GM18907 (cell line): ENCODE measurements around the gene ZNF689.
"Not testable (repeated sequence)": the region's sequence is repeated elsewhere in the genome, so short reads cannot be mapped to it uniquely, and the experiment has no call there.

Source experiments
- ATAC-seq: cut with Tn5 transposase; IDR thresholded peaks from one replicate; pipeline ENCODE4 v1.9.1; 2021; ENCODE audit warnings: mild to moderate bottlenecking, moderate library complexity; ENCODE audit not compliant: unreplicated experiment

Gene ZNF689

DNA sequence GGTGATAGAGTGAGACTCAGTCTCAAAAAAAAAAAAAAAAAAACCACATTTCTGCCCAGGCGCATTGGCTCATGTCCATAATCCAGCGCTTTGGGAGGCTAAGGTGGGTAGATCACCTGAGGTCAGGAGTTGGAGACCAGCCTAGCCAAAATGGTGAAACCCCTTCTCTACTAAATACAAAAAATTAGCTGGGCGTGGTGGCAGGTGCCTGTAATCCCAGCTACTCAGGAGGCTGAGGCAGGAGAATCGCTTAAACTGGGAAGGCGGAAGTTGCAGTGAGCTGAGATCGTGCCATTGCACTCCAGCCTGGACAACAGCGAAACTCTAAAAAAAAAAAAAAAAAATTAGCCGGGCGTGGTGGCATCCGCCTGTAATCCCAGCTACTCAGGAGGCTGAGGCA lies 26.9 kb upstream of the ZNF689 start:
- ATAC-seq: not testable (repeated sequence)

DNA sequence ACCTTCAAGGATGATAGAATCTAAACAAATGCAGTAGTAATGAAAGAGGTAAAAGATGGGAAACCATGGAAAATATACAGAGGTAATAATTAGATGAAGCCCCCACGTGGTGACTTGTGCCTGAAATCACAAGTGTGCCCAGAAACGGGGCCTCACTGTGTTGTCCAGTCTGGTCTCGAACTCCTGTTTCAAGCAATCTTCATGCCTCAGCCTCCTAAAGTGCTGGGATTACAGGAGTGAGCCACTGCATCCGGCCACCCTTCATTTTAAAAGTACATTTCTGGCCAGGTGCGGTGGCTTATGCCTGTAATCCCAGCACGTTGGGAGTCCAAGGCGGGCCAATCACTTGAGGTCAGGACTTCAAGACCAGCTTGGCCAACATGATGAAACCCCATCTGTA lies 26.4 kb upstream of the ZNF689 start:
- ATAC-seq: no peak

DNA sequence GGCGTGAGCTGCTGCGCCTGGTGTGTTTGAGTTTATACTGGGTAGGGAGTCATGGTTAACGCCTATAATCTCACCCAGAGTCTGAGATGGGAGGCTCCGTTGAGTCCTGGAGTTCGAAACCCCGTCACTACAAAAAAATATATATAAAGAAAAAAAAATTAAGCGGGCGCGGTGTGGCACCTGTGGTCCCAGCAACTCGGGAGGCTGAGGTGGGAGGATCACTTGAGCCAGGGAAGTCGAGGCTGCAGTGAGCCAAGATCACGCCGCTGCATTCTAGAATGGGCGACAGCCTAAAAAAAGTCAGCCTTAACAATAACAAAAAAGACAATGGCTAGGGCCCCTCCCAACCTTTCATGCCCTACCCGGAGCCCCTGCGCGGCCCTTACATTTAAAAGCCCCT lies 23.3 kb upstream of the ZNF689 start:
- no peak for ATAC-seq

DNA sequence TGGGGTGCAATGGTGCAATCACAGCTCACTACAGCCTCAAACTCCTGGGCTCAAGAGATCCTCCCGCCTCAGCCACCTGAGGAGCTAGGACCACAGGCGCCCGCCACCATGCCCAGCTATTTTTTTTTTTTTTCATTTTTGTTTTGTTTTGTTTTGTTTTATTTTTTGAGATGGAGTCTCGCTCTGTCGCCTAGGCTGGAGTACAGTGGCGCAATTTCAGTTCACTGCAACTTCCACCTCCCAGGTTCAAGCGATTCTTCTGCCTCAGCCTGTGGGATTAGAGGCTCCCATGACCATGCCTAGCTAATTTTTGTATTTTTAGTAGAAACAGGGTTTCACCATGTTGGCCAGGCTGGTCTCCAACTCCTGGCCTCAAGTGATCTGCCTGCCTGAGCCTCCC lies 22.3 kb upstream of the ZNF689 start:
- ATAC-seq: not testable (repeated sequence)

DNA sequence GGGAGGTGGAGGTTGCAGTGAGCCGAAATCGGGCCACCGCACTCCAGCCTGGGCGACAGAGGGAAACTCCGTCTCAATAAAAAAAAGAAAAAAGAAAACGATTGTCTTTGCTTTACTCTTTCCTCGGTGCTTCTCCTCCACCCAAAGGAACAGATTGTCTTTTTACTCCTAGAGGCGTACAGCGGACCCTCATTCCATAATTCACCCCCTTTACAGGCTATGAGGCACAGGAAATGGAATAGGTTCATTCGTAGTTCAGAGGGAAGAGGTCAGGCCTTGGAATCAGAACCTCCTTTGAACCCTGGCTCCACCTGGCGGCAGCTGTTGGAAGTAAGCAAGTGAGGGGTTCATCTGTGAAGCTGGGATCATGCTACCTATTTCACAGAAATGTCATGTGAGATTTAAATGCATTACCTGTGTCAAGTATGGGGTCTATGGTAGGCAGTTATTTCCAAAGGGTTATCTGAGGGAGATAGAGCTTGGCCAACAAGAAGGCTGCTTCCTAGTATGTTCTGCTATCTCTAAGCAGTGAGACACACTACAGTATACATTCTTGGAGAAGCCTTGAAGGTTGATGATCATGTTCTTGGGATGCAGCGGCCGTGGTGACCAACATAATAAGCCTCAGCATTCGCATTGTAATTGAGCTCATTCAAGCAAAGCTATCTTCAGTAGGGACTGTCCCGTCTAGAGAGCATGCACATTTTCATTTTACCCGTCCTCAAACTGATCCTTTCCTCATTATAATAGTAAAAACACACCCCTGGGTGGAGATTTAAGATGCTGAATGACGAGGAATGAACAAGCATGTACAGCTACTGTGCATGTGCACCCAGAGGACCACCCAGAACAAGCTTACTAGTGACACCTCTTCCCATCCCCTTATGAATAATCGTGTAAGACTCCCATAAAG lies 18.7 kb upstream of the ZNF689 start:
- peak; percentile 62 for ATAC-seq

DNA sequence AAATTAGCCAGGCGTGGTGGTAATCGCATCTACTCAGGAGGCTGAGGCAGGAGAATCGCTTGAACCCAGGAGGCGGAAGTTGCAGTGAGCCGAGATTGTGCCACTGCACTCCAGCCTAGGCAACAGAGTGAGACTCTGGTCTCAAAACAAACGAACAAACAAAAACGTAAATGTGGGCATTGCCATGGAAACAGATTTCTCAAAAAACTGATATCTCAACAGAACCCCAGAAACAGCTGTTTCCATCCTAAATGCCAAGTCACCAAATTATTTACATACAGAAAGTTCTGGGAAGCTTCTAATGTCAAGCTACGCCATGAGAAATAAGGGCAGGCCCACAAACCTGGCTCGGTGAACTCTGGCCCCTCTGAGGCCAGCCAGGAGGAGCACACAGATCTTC lies 16.0 kb upstream of the ZNF689 start:
- ATAC-seq: no peak

DNA sequence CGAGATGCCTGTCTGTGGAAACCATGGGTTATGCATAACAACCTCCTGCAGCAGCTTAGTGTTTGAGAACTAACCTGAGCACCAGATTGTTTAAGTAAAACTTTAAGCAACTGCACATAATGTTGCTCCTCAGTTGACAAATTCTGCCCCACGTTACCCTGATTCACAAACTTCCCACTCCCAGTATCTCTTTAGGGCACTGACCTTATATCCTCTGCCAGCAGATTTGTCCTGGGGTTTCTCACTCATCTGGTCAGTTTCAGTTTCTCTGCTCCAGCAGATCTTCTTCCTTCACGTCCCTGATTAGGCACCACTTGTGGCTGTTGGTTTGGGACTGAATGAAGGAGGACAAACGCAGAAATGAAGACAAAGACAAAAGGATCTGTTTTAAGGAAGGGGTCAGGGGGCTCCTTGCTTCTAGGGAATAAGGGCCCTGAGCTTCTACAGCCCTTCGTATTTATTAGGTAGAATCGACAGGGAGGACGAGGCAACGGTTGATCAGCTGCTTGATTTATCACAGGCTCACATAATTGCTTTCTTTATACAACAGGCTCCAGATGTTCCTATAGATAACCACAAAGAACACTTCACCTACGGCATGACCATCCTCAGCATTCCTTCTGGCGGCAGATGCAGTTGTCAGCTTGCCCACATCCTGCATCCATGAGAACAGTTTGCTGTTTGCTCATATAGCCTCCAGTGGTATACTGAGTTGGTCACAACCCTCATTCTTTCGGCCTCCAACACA lies 13.5 kb upstream of the ZNF689 start:
- no peak for ATAC-seq

DNA sequence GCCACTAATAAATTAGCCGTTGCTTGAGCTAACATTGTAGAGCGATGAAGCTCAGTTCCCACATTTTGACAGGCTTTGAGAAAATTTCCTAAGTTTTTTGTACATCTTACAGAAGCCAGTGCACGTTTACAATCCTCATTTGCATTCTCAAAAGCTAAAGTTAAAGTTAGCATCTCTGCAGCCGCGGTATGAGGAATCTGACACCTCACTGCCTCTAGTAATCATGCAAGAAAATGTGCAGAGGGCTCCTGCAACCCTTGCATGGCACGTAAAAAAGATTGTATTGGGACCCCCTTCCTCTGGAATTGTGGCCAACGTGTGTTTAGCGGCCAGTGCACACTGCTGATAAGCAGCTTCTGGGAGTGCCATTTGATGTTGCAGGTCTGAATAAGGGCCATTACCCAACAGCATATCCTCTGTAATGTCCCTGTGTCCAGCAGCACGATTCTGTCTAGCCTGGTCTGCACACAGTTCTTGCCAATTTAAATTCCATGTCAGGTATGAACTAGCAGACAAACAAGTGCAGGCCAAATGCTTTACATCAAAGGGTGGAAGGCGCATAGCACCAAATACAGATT lies 12.4 kb upstream of the ZNF689 start:
- ATAC-seq: no peak

DNA sequence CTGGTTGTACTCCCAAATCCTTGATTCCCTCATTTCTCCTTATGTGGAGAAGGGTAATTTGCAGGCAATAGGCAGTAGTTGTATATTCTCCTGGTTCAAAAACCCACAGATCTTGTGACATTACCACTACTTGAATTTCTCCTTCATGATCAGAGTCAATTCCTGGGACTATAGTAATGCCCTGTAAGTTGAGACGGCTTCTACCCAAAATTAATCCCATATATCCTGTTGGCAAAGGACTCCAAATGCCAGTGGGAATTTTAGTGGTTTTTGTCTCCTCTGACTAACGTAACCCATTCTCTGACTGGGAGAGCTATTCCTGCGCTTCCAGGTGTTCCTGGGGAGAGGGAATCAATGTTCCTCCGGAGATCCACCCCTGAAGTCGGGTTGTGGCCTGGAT lies 11.6 kb upstream of the ZNF689 start:
- ATAC-seq: no peak

DNA sequence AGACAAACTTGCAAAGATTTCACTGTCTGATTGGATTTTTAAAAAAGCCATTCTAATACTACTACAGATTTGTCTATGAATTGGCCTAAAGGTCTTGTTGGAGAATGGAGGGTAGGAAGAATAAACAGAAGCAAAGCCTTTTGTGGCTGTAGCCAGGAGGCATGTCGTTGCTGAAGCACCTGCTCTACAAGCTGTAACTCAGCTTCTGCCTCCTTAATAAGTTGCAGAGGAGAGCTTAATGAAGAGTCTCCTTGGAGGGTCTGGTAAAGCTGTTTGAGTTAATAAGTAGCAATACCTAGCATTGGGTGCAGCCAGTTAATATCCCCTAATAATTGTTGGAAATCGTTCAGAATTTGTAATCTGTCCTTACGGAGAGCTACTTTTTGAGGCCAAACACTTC lies 10.0 kb upstream of the ZNF689 start:
- ATAC-seq: no peak

DNA sequence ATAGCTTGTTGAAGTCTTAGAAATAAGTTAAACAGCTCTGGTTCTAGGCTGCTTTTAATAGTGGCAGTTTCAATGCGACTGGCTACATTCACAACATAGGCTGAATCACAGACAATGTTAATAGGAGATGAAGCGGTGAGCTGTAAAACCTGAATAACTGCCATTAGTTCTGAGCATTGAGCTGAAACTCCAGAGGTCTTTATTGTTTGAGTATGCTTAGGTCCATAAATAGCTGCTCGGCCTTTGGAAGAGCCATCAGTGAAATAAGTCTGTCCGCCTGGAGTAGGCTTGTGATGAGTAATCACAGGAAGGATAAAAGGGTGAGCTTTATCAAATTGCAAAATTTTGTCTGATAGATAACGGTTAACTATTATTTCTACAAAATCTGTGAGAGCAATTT lies 9.4 kb upstream of the ZNF689 start:
- ATAC-seq: no peak

DNA sequence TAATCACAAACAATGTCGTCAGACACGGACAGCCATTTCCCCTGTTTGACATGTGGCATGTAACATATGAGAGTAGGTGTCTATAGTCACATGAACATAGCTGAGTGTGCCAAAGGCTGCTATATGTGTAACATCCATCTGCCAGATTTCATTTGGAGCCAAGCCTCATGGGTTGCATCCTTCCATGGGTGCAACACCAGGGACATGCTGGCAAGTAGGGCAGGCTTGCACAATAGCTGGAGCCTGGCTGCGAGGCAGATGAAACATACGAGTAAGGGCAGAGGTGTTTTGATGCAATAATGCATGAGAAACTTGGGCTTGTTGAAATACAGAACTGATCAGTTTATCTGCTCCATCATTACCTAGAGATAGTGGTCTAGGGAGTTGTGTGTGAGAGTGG lies 9.0 kb upstream of the ZNF689 start:
- ATAC-seq: no peak

DNA sequence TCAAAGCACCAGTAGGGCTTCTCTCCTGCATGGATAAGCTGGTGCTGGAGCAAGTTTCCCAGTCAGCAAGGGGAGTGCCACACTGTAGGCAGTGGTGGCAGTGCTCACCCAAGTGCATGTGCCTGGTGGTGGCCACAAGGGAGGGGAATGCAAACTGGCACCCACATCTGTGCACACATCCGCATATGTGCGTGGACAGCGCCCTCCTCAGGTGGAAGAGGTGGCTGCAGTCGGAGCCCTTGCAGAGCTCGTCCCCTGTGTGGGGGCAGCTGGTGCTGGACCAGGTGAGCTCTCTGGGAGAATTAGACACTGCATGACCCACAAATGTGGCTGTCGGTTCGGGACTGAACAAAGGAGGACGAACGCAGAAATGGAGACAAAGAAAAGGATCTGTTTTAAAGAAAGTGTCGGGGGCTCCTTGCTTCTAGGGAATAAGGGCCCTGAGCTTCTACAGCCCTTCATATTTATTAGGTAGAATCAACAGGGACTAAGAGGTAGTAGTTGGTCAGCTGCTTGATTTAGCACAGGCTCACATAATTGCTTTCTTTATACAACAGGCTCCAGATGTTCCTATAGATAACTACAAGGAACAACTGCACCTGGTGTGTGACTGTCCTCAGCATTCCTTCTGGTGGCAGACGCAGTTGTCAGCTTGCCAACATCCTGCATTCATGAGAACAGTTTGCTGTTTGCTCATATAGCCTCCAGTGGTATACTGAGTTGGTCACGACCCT lies 5.3 kb upstream of the ZNF689 start:
- ATAC-seq: no peak

DNA sequence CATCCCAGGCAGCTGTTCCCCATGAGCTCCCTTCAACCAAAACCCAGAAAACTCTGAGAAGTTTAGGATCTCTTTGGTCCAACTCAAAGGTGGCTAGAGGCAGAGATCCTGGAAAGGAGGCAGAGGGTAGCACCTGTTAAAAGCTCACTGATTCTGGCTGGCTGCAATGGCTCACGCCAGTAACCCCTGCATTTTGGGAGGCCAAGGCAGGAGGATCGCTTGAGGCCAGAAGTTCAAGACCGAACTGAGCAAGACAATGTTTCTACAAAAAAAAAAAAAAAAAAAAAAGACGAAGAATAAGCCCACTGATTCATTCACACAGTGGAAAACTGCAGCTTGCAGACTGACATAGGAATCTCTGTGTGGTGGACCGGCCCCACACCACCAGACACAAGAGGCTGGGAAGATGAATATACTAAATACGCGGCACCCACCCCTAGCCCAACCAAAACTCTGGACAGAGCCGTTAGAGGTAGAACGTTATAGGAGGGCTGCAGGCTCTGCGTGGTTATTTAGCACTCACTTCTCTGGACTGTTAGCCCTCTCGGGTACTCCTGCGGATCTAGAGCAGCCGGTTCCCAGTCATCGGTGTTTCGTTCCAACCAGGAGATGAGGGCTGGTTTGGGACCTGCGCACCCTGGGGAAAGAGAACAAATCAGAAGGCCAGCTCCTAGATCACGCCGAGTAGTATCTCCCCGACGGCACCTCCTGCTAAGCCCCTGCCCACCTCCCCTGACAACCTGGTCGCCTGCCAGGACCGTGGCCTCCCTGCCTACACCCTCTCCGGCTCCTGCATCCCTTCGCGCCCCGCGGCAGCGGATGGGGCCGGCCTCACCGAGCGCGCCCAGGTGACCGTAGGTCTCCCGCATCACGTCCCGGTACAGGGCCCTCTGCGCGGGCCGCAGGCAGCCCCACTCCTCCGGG lies 925 bp downstream of the ZNF689 start:
- ATAC-seq: peak; percentile 43

DNA sequence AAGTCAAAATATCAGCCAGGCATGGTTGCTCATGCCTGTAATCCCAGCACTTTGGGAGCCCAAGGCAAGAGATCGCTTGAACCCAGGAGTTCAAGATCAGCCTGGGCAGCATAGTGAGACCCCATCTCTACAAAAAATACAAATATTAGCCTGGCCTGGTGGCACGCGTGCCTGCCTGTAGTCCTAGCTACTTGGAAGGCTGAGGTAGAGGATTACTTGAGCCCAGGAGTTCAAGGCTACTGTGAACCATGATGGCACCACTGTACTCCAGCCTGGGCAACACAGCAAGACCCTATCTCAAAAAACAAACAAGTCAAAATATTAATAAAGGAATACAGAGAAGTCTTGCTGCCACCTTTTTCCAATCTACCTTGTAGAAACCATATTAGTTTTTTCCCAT lies 4.2 kb downstream of the ZNF689 start:
- ATAC-seq: no peak

DNA sequence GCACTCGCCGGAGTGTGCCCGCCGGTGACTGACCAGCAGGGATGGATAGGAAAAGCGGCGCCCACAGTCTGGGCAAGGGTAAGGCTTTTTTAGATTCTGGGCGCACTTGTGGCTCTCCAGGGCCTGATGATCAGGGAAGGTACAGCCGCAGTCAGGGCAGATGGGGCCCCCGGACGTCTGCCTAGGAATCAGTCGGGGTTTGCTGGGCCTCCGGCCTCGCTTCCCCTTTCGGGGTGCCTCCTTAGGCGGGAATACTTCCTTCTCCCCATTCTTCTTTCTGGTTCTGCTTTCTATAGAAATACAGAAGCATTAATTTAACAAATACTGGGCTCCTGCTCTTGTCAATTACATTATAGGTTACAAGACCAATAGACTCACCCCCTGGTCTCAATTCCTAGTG lies 5.0 kb downstream of the ZNF689 start:
- ATAC-seq: no peak

DNA sequence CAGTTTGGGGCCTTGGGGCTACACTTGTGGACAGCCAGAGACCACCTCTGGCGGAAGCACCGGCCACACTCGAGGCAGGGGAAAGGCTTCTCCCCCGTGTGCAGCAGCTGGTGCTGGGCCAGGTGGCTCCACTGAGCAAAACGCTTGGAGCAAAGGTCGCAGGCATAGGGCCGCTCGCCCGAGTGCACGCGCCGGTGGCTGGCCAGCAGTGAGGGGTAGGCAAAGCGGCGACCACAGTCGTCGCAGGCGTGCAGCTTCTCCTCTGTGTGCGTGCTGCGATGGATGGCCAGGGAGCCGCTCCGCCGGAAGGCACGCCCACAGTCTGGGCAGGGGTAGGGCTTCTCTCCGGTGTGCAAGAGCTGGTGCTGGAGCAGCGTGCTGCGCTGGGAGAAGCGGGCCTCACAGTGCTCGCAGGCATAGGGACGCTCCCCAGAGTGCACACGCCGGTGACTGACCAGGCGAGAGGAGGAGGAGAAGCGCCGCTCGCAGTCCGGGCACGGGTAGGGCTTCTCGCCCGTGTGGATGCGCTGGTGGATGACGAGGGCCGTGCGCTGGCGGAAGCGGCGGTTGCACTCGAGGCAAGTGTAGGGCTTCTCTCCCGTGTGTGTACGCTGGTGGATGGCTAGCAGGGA lies 5.8 kb downstream of the ZNF689 start:
- no peak for ATAC-seq

DNA sequence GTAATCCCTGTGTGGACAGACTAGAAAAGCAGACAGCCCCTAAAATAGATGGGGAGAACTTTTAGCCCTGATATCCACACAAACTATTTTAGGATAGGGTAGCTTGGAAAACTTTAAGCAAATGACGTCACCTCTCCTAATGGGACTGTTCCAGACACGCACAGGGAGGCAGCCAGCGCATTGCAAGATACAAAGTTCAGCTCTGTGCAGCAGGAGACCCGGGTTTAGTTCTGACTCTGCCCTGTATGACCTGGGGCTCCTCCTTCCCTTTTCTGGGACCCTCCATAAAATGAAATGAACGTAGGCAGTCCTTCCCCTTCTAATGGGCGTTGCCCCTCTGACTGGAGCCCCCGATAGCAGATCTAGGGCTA lies 6.3 kb downstream of the ZNF689 start:
- no peak for ATAC-seq

DNA sequence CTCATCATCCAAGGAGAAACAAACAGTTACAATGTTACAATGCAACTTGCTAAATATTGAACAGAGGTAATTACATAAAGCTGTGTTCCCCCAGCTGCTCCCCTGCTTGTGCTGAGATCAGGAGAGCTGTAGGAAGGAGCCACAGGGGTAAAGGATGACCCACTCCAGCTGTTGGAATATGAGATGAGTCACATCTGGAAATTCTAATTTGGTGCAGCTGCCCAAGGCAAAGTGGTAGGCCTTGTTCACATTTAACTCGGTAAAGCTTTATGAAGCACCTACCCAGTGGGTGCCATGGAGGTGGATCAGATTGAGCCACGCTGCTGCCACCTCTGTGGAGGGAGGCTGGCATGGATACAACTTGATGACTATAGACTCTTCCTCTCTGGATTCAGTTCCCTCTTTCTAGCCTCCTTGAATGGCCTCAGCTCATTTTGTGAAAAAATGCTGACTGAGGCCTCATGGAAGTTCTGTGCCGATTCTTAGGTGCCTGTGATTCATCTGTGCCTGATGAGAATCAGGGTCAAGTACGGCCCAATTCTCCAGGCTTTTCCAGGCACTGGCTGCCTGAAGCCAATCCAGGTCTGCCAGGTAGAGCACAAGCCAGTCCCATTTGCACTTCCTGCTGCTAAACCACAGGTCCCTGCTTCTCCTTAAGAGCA lies 7.4 kb downstream of the ZNF689 start:
- no peak for ATAC-seq
